HUES6 (cell line): ENCODE measurements around the gene ARHGAP19.

Source experiments
- H3K27ac ChIP-seq: 2 replicates; pipeline ENCODE4 v1.7.0; 2013; ENCODE audit warnings: low read depth, mild to moderate bottlenecking, low read length, inconsistent platforms
- H3K27me3 ChIP-seq: 2 replicates; pipeline ENCODE4 v1.6.1; 2013; ENCODE audit warnings: low read length; ENCODE audit not compliant: control insufficient read depth, insufficient read depth
- H3K36me3 ChIP-seq: 2 replicates; pipeline ENCODE4 v1.6.1; 2013; ENCODE audit warnings: low read length; ENCODE audit not compliant: control insufficient read depth, insufficient read depth
- H3K4me1 ChIP-seq: 2 replicates; pipeline ENCODE4 v1.6.1; 2013; ENCODE audit warnings: low read length; ENCODE audit not compliant: control insufficient read depth, insufficient read depth
- H3K4me3 ChIP-seq: 2 replicates; pipeline ENCODE4 v1.5.1; 2013; ENCODE audit warnings: low read depth, low read length
- H3K9ac ChIP-seq: one replicate; pipeline ENCODE4 v1.6.1; 2013; ENCODE audit warnings: mild to moderate bottlenecking, low read length
- H3K9me3 ChIP-seq: 2 replicates; pipeline ENCODE4 v1.6.1; 2013; ENCODE audit warnings: low read depth, low read length; ENCODE audit not compliant: control insufficient read depth, insufficient read depth

The ARHGAP19 gene

GRCh38 chr10:97176226-97176625 lies 116.2 kb downstream of the ARHGAP19 start:
- peaks cover 27% of the 10 kb centered on the region for H3K27me3 ChIP-seq
- H3K9ac ChIP-seq: no peak overlapping the region
- H3K4me1 ChIP-seq: peaks cover 11% of the 10 kb centered on the region; the same call in 1 of the 2 replicates
- H3K36me3 ChIP-seq: no peaks in the 10 kb centered on the region
- no peaks in the 10 kb centered on the region for H3K9me3 ChIP-seq
- H3K27ac ChIP-seq: no peak overlapping the region
- H3K4me3 ChIP-seq: no peak overlapping the region

- Histone ChIP-seq H3K4me3 (no peak overlapping the region), H3K36me3 (no peaks in the 10 kb centered on the region), H3K27me3 (peaks cover 21% of the 10 kb centered on the region), H3K27ac (no peak overlapping the region), H3K9me3 (no peaks in the 10 kb centered on the region), H3K9ac (no peak overlapping the region), H3K4me1 (peaks cover 11% of the 10 kb centered on the region; the same call in 1 of the 2 replicates)
Observed at GRCh38 chr10:97175586-97175985, 116.9 kb downstream of the ARHGAP19 start.

- Histone ChIP-seq H3K36me3 (no peaks in the 10 kb centered on the region), H3K4me3 (no peak overlapping the region), H3K4me1 (peaks cover 8% of the 10 kb centered on the region), H3K27me3 (peaks cover 16% of the 10 kb centered on the region), H3K27ac (no peak overlapping the region), H3K9me3 (no peaks in the 10 kb centered on the region), H3K9ac (no peak overlapping the region)
Observed at GRCh38 chr10:97174941-97175340, 117.5 kb downstream of the ARHGAP19 start.

DNA sequence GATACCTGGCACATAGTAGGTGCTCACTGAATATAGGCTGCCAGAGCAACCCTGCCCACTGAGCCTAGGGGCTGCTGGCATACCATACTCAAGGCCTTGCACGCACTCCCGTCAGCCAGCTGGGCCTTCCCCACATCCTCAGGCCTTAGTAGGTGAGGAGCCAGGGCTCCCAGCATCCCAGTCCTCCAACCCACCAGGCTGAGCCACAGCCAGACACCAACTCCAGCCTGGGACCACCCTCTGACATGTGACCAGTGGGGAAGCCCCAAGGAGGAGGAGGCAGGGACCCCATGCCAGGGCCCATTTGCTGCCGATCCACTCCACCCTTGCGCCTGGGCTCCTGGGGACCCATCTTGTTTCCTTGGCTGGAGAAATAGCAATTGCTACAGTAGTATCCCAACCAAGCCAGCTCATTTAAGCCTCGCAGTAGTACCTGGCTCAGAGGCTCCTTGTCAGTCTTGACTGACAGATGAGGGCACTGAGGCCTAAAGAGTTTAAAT lies 118.1 kb downstream of the ARHGAP19 start:
- H3K36me3 ChIP-seq: no peaks in the 10 kb centered on the region
- no peak overlapping the region for H3K4me3 ChIP-seq
- H3K27ac ChIP-seq: no peak overlapping the region
- peaks cover 4% of the 10 kb centered on the region; the same call in 1 of the 2 replicates for H3K4me1 ChIP-seq
- peaks cover 12% of the 10 kb centered on the region for H3K27me3 ChIP-seq
- no peak overlapping the region for H3K9ac ChIP-seq
- H3K9me3 ChIP-seq: no peaks in the 10 kb centered on the region

GRCh38 chr10:97173036-97173435 lies 119.4 kb downstream of the ARHGAP19 start:
- Histone ChIP-seq H3K27ac (no peak overlapping the region), H3K9ac (no peak overlapping the region), H3K36me3 (no peaks in the 10 kb centered on the region), H3K4me1 (no peaks in the 10 kb centered on the region; the same call in 1 of the 2 replicates), H3K9me3 (no peaks in the 10 kb centered on the region), H3K27me3 (peaks cover under 1% of the 10 kb centered on the region; the same call in 1 of the 2 replicates), H3K4me3 (no peak overlapping the region)
